OCI-LY1 (cell line): ENCODE measurements around the gene AAGAB.

ENCODE experiments used
- EZH2 ChIP-seq: fragments of 200-600 bp; sonication (generic), shearing (Covaris generic); IDR thresholded peaks from 2 replicates; pipeline ENCODE4 v1.8.0; 2017; ENCODE audit warnings: borderline replicate concordance, mixed run types, mild to moderate bottlenecking, antibody characterized with exemption, low read length, moderate library complexity, mixed read lengths
- TF ChIP-seq, protein P1 (sequence below): fragments of 200-600 bp; sonication (generic), shearing (Covaris generic); IDR thresholded peaks from 2 replicates; pipeline ENCODE4 v1.5.1; 2017; ENCODE audit warnings: mild to moderate bottlenecking, antibody characterized with exemption, low read length, moderate library complexity, mixed read lengths

- TF ChIP-seq, protein P1, sequence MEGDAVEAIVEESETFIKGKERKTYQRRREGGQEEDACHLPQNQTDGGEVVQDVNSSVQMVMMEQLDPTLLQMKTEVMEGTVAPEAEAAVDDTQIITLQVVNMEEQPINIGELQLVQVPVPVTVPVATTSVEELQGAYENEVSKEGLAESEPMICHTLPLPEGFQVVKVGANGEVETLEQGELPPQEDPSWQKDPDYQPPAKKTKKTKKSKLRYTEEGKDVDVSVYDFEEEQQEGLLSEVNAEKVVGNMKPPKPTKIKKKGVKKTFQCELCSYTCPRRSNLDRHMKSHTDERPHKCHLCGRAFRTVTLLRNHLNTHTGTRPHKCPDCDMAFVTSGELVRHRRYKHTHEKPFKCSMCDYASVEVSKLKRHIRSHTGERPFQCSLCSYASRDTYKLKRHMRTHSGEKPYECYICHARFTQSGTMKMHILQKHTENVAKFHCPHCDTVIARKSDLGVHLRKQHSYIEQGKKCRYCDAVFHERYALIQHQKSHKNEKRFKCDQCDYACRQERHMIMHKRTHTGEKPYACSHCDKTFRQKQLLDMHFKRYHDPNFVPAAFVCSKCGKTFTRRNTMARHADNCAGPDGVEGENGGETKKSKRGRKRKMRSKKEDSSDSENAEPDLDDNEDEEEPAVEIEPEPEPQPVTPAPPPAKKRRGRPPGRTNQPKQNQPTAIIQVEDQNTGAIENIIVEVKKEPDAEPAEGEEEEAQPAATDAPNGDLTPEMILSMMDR: no peak
- TF ChIP-seq EZH2: no peak
These were observed 56.2 kb downstream of the AAGAB start for GRCh38 chr15:67198157-67198754.
